ENCODE measurements around the gene BRSK1. TPM values are rescaled to one million over a fixed set of nuclear protein-coding genes. Genes with fewer than 3 reads are reported as not detected.

The BRSK1 gene
- total and polyA plus RNA-seq, 3 donors from 2014 or later: 12.8 to 20.7 (median 14.9) TPM

DNA sequence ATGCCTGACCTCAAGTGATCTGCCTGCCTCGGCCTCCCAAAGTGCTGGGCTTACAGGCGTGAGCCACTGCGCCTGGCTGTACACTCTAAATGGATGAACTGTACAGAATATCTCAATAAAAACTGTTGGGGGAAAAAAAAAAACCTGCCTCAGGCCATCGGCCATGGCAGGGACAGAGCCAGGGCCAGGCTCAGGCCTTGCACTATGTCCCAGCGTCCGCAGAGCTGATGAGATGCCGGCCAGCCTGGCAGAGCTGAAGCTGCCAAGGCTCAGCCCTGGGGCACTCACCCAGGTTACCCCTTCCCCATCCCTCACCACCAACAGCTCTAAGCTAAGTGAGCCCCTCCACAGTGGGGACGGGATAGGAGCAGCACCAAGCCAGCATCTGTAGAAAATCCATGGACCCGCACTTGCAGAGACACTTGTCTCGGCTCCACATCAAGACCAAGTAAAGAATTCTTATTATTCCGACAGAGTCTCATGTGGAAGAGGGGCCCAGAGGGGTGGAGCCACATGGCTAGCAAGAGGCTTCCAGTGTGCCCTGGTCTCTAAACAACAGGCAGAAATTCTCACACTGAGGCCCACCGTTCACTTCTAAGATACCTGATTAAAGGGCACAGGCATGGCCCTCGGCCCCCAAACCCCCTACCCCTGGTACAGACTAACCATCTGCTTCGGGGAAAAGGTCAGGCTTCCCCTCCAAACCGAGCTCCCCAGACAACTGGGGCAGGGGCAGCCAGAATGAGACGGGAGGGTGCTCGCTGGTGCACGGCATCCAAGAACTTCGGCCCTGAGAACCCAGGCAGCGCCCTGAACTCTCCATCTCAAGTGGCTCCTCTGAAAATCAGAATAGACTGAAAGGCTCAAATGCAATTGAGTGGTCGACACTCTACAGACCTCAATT, 30.8 kb upstream of the BRSK1 start:
- 81 to 84% methylated on average over 17 to 21 of the region's 21 CpGs for WGBS, 2 donors
- Histone ChIP-seq H3K27ac (no peak overlapping the region), H3K27me3 (no peaks in the 10 kb centered on the region), H3K36me3 (ENCODE audit: low read depth, missing control alignments) (no peaks in the 10 kb centered on the region), H3K4me1 (peaks cover 30% of the 10 kb centered on the region), H3K4me3 (no peak overlapping the region), H3K9me3 (no peaks in the 10 kb centered on the region)
- no peak for TF ChIP-seq POLR2A (IDR thresholded peaks at IDR 0.05)
- TF ChIP-seq, protein P1, sequence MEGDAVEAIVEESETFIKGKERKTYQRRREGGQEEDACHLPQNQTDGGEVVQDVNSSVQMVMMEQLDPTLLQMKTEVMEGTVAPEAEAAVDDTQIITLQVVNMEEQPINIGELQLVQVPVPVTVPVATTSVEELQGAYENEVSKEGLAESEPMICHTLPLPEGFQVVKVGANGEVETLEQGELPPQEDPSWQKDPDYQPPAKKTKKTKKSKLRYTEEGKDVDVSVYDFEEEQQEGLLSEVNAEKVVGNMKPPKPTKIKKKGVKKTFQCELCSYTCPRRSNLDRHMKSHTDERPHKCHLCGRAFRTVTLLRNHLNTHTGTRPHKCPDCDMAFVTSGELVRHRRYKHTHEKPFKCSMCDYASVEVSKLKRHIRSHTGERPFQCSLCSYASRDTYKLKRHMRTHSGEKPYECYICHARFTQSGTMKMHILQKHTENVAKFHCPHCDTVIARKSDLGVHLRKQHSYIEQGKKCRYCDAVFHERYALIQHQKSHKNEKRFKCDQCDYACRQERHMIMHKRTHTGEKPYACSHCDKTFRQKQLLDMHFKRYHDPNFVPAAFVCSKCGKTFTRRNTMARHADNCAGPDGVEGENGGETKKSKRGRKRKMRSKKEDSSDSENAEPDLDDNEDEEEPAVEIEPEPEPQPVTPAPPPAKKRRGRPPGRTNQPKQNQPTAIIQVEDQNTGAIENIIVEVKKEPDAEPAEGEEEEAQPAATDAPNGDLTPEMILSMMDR (IDR thresholded peaks at IDR 0.05): no peak
- intact Hi-C loops (cut with DNase I; ENCODE audit: low total_unique reads): no loop called here
- DNase-seq: no peak

DNA sequence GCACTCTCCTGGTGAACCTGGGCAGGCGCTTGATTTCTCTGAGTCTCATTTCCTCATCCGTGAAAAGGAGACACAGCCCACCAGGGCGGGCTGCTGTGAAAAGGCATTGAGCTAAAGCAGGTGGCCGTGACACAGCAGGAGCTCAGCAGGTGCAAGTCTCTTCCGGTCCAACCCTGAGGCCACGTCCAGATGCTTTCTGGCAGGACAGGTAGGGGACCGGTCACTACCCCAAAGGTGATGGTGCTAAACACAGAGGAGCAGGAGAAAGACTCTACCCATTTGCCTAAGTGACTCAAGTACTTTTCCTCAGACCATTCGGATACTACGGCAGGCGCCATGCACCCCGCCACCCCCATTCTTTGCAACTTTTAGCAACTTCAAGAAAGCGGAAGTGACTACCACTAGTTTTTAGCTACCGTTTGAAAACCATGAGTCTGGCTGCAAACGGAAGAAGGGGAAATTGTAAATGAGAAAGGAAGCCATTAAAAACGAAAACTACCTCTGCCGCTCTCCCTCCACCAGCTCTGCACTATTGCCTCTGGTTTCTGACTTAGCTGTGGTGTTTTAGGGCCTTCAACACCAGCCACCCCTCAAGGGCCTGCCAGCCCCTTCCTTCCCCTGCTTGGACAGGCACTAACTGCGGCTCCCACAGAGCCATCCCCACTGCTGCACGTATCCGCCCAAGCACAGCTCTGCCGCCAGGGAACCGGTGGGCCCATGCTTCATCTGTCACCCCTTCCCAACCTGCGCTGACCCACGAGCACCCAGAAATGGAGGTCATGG, 29.8 kb upstream of the BRSK1 start:
- H3K27ac ChIP-seq: no peak overlapping the region
- H3K4me1 ChIP-seq: peaks cover 25% of the 10 kb centered on the region
- intact Hi-C loops (cut with DNase I; ENCODE audit: low total_unique reads): no loop called here
- no peaks in the 10 kb centered on the region for H3K27me3 ChIP-seq
- WGBS, 2 donors: 65 to 69% methylated on average over 20 to 23 of the region's 23 CpGs
- H3K9me3 ChIP-seq: no peaks in the 10 kb centered on the region
- no peak for TF ChIP-seq POLR2A (IDR thresholded peaks at IDR 0.05)
- TF ChIP-seq, protein P1 (IDR thresholded peaks at IDR 0.05): no peak
- H3K4me3 ChIP-seq: no peak overlapping the region
- H3K36me3 ChIP-seq (ENCODE audit: low read depth, missing control alignments): no peaks in the 10 kb centered on the region
- DNase-seq: no peak

DNA sequence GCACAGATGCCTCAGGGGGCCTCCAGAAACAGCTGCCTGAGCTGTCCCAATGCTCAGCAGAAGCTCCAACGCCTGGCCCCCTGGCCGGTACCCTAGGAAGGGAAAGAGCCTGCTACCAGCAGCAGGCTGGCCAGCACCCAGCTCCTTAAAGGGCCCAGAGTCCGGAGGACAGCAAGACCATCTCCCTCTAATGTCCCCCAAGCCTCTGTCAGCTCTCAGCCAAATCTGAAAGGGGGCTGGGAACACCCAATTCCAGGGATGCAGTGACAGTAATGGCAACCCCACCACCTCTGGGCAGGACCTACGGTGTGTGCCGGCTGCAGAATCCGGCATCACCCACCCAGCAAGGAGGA, 29.2 kb upstream of the BRSK1 start:
- intact Hi-C loops (cut with DNase I; ENCODE audit: low total_unique reads): no loop called here
- H3K27ac ChIP-seq: no peak overlapping the region
- H3K4me1 ChIP-seq: peaks cover 26% of the 10 kb centered on the region
- H3K9me3 ChIP-seq: no peaks in the 10 kb centered on the region
- WGBS, 2 donors: 46 to 60% methylated on average over 5 of the region's 6 CpGs
- no peaks in the 10 kb centered on the region for H3K36me3 ChIP-seq (ENCODE audit: low read depth, missing control alignments)
- H3K4me3 ChIP-seq: no peak overlapping the region
- H3K27me3 ChIP-seq: no peaks in the 10 kb centered on the region
- no peak for DNase-seq
- no peak for TF ChIP-seq POLR2A (IDR thresholded peaks at IDR 0.05)
- TF ChIP-seq, protein P1 (IDR thresholded peaks at IDR 0.05): no peak

DNA sequence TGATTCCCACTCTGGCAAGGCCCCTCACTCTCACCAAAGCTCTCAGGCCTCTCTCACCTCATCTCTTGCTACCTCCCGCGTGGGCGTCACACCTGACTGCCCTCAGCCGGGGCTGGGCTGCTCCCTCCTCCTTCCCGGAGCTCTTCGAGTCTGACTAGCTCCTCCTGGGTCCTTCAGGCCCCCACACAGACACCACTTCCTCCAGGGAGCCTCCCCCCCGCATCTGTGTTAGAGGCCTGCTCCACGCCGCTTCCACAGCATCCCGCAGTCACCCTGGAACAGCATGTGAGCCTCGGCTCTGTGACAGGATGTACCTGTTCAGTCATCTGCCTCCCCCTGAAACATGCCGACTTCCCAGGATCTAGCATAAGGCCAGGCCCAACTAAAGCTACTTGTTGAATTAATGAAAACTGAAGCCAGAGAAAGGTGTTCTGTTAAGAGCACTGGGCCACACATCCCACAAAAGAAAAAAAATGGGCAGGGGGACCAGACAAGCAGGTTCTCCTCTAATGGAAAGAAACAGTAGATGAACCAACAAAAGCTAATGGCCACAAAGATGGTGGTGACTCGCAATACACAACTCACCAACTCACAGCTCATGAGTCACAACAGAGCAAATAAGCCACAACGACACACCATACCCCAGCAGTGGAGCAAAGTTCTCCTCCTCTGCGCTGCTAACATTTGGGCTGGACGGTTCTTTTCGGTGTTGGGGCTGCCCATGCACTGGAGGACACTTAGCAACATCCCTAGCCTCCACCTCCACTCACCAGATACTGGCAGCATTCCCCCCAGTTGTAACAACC, 28.0 kb upstream of the BRSK1 start:
- intact Hi-C loops (cut with DNase I; ENCODE audit: low total_unique reads): no loop called here
- Histone ChIP-seq H3K27me3 (no peaks in the 10 kb centered on the region), H3K4me3 (no peak overlapping the region), H3K9me3 (no peaks in the 10 kb centered on the region), H3K4me1 (peaks cover 31% of the 10 kb centered on the region), H3K27ac (peak overlapping the region in 1 of 2 donors; percentile 23), H3K36me3 (ENCODE audit: low read depth, missing control alignments) (no peaks in the 10 kb centered on the region)
- 38 to 43% methylated on average over 17 of the region's 17 CpGs for WGBS, 2 donors
- no peak for DNase-seq
- no peak for TF ChIP-seq POLR2A (IDR thresholded peaks at IDR 0.05)
- TF ChIP-seq, protein P1 (IDR thresholded peaks at IDR 0.05): no peak

Data from testis (tissue), 3 donors.